Gastrocnemius medialis (tissue), 4 donors: ENCODE results near the gene NSL1. TPM values are rescaled to one million over a fixed set of nuclear protein-coding genes. Genes with fewer than 3 reads are reported as not detected.

Experiments
- ATAC-seq, 2 donors: fragments of 150-250 bp; one replicate each; pipeline ENCODE4 v1.9.1; 2016
- DNase-seq, 2 donors: peaks; one replicate each; pipeline ENCODE4 v3.0.0-alpha.2; 2019
- H3K27ac ChIP-seq, 4 donors: fragments of 200-600 bp; sonication (generic); 1 replicate in 1 of 4; 2 replicates in 3 of 4; pipeline ENCODE4 v1.5.1; 2016 to 2018; ENCODE audit warnings: mild to moderate bottlenecking in 2 of 4, moderate library complexity in 1 of 4
- H3K27me3 ChIP-seq, 3 donors: fragments of 200-600 bp; sonication (generic) in 2 of 3; 1 replicate in 1 of 3; 2 replicates in 2 of 3; pipeline versions ENCODE4 v1.5.1 to v1.6.0; 2016 to 2019; ENCODE audit warnings: mild to moderate bottlenecking in 1 of 3, moderate library complexity in 1 of 3
- H3K36me3 ChIP-seq, 2 donors: fragments of 200-600 bp; sonication (generic) in 1 of 2; one replicate each; pipeline ENCODE4 v1.5.1; 2017 to 2018
- H3K4me1 ChIP-seq, 2 donors: fragments of 200-600 bp; sonication (generic) in 1 of 2; one replicate each; pipeline ENCODE4 v1.5.1; 2016 to 2017; ENCODE audit warnings: mild to moderate bottlenecking in 2 of 2
- H3K4me3 ChIP-seq, 4 donors: fragments of 200-600 bp; sonication (generic) in 3 of 4; 1 replicate in 1 of 4; 2 replicates in 3 of 4; pipeline ENCODE4 v1.5.1; 2016 to 2019; ENCODE audit warnings: mild to moderate bottlenecking in 2 of 4
- H3K9me3 ChIP-seq, 3 donors: fragments of 200-600 bp; sonication (generic) in 2 of 3; 1 replicate in 1 of 3; 2 replicates in 2 of 3; pipeline ENCODE4 v1.5.1; 2016 to 2019
- POLR2A ChIP-seq, 2 donors: fragments of 450-650 bp; IDR thresholded peaks; one replicate each; pipeline ENCODE4 v1.6.1; 2017; ENCODE audit warnings: antibody characterized with exemption in 2 of 2, mild to moderate bottlenecking in 2 of 2, moderate library complexity in 2 of 2
- in situ Hi-C, 4 donors: fragments of 200-750 bp; cut with MboI; loops; one replicate each; pipeline versions ENCODE4 v1.15.0 to v1.8.0; 2017; ENCODE audit warnings: low sequenced_read_pairs in 4 of 4
- intact Hi-C: fragments of 100-400 bp; cut with DNase I; formaldehyde crosslinking; loops from one replicate; pipeline ENCODE4 v1.15.1; 2023; ENCODE audit warnings: low total_unique reads
- total RNA-seq, 4 donors: library from RNA; depleted of rRNA; stranded (reverse); fragments of >200 nt; gene quantifications; one replicate each; pipeline versions ENCODE4 v1.1.0 to v1.2.3, GENCODE V29; 2016
- TF ChIP-seq, protein P1 (sequence below), 5 experiments: fragments of 450-650 bp in 3 of 5; fragments of 200-600 bp in 2 of 5; sonication (generic) in 2 of 5; IDR thresholded peaks in 4 of 5; conservative IDR thresholded peaks in 1 of 5; 1 replicate in 4 of 5; 2 replicates in 1 of 5; pipeline ENCODE4 v1.5.1; 2016 to 2019; ENCODE audit warnings: antibody characterized with exemption in 5 of 5, mild to moderate bottlenecking in 3 of 5, moderate library complexity in 3 of 5

The NSL1 gene
- total RNA-seq, 4 donors from 2014 or later = 21.3 to 42.6 (median 28.2) TPM

DNA sequence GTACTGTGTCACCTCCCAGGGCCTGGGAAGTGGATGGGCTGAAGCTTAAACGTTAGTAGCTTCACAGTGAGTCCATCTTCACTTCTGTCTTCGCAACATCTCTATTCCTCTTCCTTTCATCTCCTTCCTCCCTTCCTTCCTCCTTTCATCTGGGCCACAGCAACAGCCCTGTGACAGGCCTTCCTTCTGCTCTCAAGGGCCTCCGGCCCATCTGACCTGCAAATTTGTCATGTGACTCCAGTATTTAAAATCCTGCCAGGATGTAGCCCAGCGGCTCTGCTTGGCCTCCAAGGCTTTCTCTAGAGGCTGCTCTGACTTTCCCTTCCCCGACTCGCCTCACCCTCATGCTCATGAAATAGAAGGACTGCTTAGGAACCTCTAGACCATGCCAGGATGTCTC, 81.0 kb downstream of the NSL1 start:
- no peaks in the 10 kb centered on the region for H3K36me3 ChIP-seq
- H3K27me3 ChIP-seq = no peaks in the 10 kb centered on the region
- H3K4me3 ChIP-seq = no peak overlapping the region
- H3K4me1 ChIP-seq = no peaks in the 10 kb centered on the region
- ATAC-seq = no peak
- no peak for DNase-seq
- in situ Hi-C loops = no loop called here
- TF ChIP-seq, protein P1, sequence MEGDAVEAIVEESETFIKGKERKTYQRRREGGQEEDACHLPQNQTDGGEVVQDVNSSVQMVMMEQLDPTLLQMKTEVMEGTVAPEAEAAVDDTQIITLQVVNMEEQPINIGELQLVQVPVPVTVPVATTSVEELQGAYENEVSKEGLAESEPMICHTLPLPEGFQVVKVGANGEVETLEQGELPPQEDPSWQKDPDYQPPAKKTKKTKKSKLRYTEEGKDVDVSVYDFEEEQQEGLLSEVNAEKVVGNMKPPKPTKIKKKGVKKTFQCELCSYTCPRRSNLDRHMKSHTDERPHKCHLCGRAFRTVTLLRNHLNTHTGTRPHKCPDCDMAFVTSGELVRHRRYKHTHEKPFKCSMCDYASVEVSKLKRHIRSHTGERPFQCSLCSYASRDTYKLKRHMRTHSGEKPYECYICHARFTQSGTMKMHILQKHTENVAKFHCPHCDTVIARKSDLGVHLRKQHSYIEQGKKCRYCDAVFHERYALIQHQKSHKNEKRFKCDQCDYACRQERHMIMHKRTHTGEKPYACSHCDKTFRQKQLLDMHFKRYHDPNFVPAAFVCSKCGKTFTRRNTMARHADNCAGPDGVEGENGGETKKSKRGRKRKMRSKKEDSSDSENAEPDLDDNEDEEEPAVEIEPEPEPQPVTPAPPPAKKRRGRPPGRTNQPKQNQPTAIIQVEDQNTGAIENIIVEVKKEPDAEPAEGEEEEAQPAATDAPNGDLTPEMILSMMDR (IDR thresholded peaks at IDR 0.05 in 4 of 5, conservative IDR thresholded peaks at IDR 0.05 in 1 of 5) = no peak
- TF ChIP-seq POLR2A (IDR thresholded peaks at IDR 0.05) = no peak
- no peaks in the 10 kb centered on the region for H3K9me3 ChIP-seq
- intact Hi-C loops = no loop called here
- H3K27ac ChIP-seq = no peak overlapping the region

DNA sequence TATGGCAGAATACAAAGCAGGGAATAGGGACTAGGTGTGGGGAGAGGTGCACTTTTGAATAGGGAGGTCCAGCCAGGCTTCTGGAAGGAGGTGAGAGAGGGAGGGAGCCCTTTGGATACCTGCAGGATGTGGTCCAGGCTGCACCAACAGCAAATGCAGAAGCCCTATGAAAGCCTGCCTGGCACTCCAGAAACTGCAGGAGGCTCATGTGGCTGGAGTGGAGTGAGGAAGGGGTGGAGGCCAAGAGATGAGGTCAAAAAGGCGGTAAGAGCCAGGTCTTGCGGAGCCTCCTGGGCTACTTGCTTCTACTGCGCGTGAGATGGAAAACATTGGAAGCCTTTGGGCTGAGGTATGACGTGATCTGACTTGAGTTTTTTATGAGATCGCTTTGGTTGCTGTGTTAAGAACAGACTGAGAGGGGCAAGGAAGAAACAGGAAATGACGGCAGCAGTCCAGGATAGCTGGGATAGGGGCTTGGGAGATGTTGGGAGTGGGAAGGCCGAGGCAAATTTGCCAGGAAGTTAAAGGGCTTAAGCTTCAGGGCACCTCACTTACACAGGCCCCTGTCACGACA, 87.5 kb downstream of the NSL1 start:
- no peaks in the 10 kb centered on the region for H3K9me3 ChIP-seq
- no peaks in the 10 kb centered on the region for H3K36me3 ChIP-seq
- H3K27me3 ChIP-seq = peaks cover 9 to 21% (median 17%) of the 10 kb centered on the region in 3 donors
- H3K27ac ChIP-seq = no peak overlapping the region
- H3K4me1 ChIP-seq = peaks cover 2 to 19% of the 10 kb centered on the region in 2 donors
- in situ Hi-C loops (no loop called here), intact Hi-C loops (no loop called here)
- DNase-seq (no peak), ATAC-seq (no peak)
- TF ChIP-seq, protein P1 (IDR thresholded peaks at IDR 0.05 in 4 of 5, conservative IDR thresholded peaks at IDR 0.05 in 1 of 5) = no peak
- no peak overlapping the region for H3K4me3 ChIP-seq

DNA sequence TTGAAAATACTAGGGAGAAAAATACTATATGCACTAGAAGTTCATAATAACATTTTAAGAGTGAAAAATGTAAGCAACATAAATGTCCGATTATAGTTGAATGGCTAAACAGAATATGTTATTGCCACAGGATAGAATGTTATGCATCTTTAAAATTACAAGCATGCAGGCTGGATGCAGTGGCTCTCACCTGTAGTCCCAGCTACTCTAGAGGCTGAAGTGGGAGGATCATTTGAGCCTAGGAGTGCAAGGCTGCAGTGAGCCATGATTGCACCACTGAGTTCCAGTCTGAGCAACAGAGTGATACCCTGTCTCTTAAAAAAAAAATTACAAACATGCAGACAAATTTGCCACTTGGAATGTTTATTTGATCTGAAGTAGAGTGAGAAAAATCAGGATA, 88.9 kb downstream of the NSL1 start:
- no peak for TF ChIP-seq POLR2A (IDR thresholded peaks at IDR 0.05)
- TF ChIP-seq, protein P1 (IDR thresholded peaks at IDR 0.05 in 4 of 5, conservative IDR thresholded peaks at IDR 0.05 in 1 of 5) = no peak
- Histone ChIP-seq H3K27me3 (peaks cover 23 to 35% (median 31%) of the 10 kb centered on the region in 3 donors), H3K27ac (no peak overlapping the region), H3K4me1 (peaks cover 12 to 28% of the 10 kb centered on the region in 2 donors), H3K9me3 (no peaks in the 10 kb centered on the region), H3K4me3 (no peak overlapping the region), H3K36me3 (no peaks in the 10 kb centered on the region)
- ATAC-seq (no peak), DNase-seq (no peak)
- in situ Hi-C loops (no loop called here), intact Hi-C loops (no loop called here)

DNA sequence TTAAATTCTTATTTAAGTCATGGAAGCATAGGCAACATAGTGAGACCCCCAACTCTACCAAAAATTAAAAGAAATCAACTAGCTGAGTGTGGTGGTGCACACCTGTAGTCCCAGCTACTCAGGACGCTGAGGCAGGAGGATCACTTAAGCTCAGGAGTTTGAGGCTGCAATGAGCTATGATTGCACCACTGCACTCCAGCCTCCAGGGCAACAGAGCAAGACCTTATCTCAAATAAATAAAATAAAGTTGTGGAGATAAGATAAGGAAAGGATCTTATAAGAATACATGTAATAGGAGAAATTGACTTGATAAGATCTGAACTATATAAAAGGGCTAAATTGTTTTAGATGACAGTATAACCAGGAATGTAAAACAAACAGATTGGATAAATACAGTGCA, 89.7 kb downstream of the NSL1 start:
- Histone ChIP-seq H3K9me3 (no peaks in the 10 kb centered on the region), H3K36me3 (no peaks in the 10 kb centered on the region), H3K4me1 (peaks cover 12 to 28% of the 10 kb centered on the region in 2 donors), H3K4me3 (no peak overlapping the region), H3K27ac (no peak overlapping the region), H3K27me3 (peaks cover 31 to 43% (median 39%) of the 10 kb centered on the region in 3 donors)
- DNase-seq = no peak
- ATAC-seq = no peak
- no peak for TF ChIP-seq POLR2A (IDR thresholded peaks at IDR 0.05)
- TF ChIP-seq, protein P1 (IDR thresholded peaks at IDR 0.05 in 4 of 5, conservative IDR thresholded peaks at IDR 0.05 in 1 of 5) = no peak
- intact Hi-C loops = no loop called here
- in situ Hi-C loops = no loop called here
